ENCODE results near the gene MC2R.

DNA sequence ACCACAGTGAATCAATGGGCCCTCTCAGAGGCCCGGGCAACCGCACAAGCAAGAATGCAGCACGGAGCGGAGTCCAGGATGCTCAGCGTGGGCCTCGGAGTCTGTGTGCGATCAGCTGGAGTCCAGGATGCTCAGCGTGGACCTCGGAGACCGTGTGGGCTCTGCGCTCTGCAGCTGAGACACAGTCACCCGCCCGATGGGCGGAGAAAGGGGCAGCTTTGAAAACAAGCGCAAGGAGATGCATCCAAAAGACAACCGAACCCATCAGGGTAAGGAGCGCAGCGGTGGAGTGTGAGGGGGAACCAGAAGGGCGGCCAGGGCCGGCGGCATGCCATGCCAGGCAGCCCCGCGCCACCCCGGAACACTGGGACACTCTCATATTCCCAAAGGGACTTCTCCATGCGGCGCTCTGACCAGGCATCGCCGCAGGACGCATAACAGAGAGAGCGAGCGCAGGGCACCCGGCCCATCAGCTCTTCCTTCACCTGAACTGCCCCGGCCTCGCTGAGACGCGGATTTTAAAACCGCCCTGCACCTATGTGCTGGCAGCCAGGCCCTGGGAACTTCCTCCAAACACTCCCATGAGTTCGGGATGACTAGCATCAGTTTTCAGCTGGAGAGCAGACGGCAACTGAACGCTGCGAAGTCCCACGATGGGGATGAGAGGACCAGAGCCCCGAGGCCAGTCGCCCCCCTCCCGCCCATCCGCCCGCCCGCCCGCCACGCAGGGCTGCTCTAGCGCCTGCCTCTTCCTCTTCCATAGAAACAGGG is 46.6 kb downstream of the MC2R start:
- TF ChIP-seq CTCF (conservative IDR thresholded peaks at IDR 0.05 in 1 of 2, IDR thresholded peaks at IDR 0.05 in 1 of 2; ENCODE audit: low read depth in 1 of 2, low read length in 2 of 2) = no peak
- no peak for TF ChIP-seq EZH2 (IDR thresholded peaks at IDR 0.05; ENCODE audit: low read length, missing control alignments)

Measured in fibroblast of lung (primary cell).